ENCODE results near the gene KIF26B. TPM values are rescaled to one million over a fixed set of nuclear protein-coding genes. Genes with fewer than 3 reads are reported as not detected.
A peak's percentile ranks its signal among the peaks of the same experiment; 100 is the strongest.
"Not testable (repeated sequence)": the region's sequence is repeated elsewhere in the genome, so short reads cannot be mapped to it uniquely, and the experiment has no call there.

The KIF26B gene
- total RNA-seq, 1 donor: 0.54 TPM

GRCh38 chr1:245377854-245378253 is 223.1 kb downstream of the KIF26B start:
- DNase-seq (ENCODE audit: low read depth in 2 of 3, low spot score in 2 of 3): no peak

GRCh38 chr1:245378311-245378722 is 223.5 kb downstream of the KIF26B start:
- DNase-seq (ENCODE audit: low read depth in 2 of 3, low spot score in 2 of 3): peak in 1 of 3 donors; percentile 4

GRCh38 chr1:245378745-245379144 is 224.0 kb downstream of the KIF26B start:
- DNase-seq (ENCODE audit: low read depth in 2 of 3, low spot score in 2 of 3): no peak

- DNase-seq (ENCODE audit: low read depth in 2 of 3, low spot score in 2 of 3): peak in 2 of 3 donors; percentile 22 to 59
Measured at GRCh38 chr1:245380790-245381535, 226.2 kb downstream of the KIF26B start.

GRCh38 chr1:245382981-245383380 is 228.2 kb downstream of the KIF26B start:
- no peak for DNase-seq (ENCODE audit: low read depth in 2 of 3, low spot score in 2 of 3)

GRCh38 chr1:245383396-245384330 is 228.9 kb downstream of the KIF26B start:
- no peak for DNase-seq (ENCODE audit: low read depth in 2 of 3, low spot score in 2 of 3)

- no peak for DNase-seq (ENCODE audit: low read depth in 2 of 3, low spot score in 2 of 3)
Measured at GRCh38 chr1:245386297-245386971, 231.6 kb downstream of the KIF26B start.

- no peak for DNase-seq (ENCODE audit: low read depth in 2 of 3, low spot score in 2 of 3)
Measured at GRCh38 chr1:245388687-245389086, 233.9 kb downstream of the KIF26B start.

- DNase-seq (ENCODE audit: low read depth in 2 of 3, low spot score in 2 of 3): no peak
Measured at GRCh38 chr1:245389873-245390272, 235.1 kb downstream of the KIF26B start.

GRCh38 chr1:245390975-245391374 is 236.2 kb downstream of the KIF26B start:
- DNase-seq (ENCODE audit: low read depth in 2 of 3, low spot score in 2 of 3): no peak

- no peak for DNase-seq (ENCODE audit: low read depth in 2 of 3, low spot score in 2 of 3)
Measured at GRCh38 chr1:245393694-245394093, 238.9 kb downstream of the KIF26B start.

GRCh38 chr1:245395680-245396079 is 240.9 kb downstream of the KIF26B start:
- no peak for DNase-seq (ENCODE audit: low read depth in 2 of 3, low spot score in 2 of 3)

- no peak for DNase-seq (ENCODE audit: low read depth in 2 of 3, low spot score in 2 of 3)
Measured at GRCh38 chr1:245396615-245397014, 241.8 kb downstream of the KIF26B start.

GRCh38 chr1:245397771-245398170 is 243.0 kb downstream of the KIF26B start:
- DNase-seq (ENCODE audit: low read depth in 2 of 3, low spot score in 2 of 3): no peak

GRCh38 chr1:245398180-245398579 is 243.4 kb downstream of the KIF26B start:
- DNase-seq (ENCODE audit: low read depth in 2 of 3, low spot score in 2 of 3): no peak

- DNase-seq (ENCODE audit: low read depth in 2 of 3, low spot score in 2 of 3): no peak
Measured at GRCh38 chr1:245401881-245402587, 247.2 kb downstream of the KIF26B start.

- not testable (repeated sequence) for DNase-seq (ENCODE audit: low read depth in 2 of 3, low spot score in 2 of 3)
Measured at GRCh38 chr1:245402998-245403397, 248.2 kb downstream of the KIF26B start.

- DNase-seq (ENCODE audit: low read depth in 2 of 3, low spot score in 2 of 3): no peak
Measured at GRCh38 chr1:245404527-245404926, 249.7 kb downstream of the KIF26B start.

GRCh38 chr1:245404952-245405351 is 250.2 kb downstream of the KIF26B start:
- DNase-seq (ENCODE audit: low read depth in 2 of 3, low spot score in 2 of 3): no peak

GRCh38 chr1:245406426-245406825 is 251.6 kb downstream of the KIF26B start:
- no peak for DNase-seq (ENCODE audit: low read depth in 2 of 3, low spot score in 2 of 3)

Data from hematopoietic multipotent progenitor cell (in vitro differentiated cells).